Panc1 (cell line): Measurements from ENCODE around the gene CYSRT1. TPM values are rescaled to one million over a fixed set of nuclear protein-coding genes. Genes with fewer than 3 reads are reported as not detected.

ENCODE experiments used
- ATAC-seq: fragments of 200-7000 bp; cut with Tn5 transposase; 2 replicates; pipeline ENCODE4 v1.9.1; 2020; ENCODE audit warnings: mild to moderate bottlenecking, moderate library complexity
- BruUV-seq: library from RNA; stranded (reverse); fragments of 400-500 nt; replicated peaks from 2 replicates; lab custom pipeline; 2021; lab: Mats Ljungman, UMichigan
- CTCF ChIA-PET: fragments of 300-600 bp; sonication (Branson Sonifier 250); formaldehyde crosslinking; loops from one replicate; lab custom pipeline; 2022; ENCODE audit warnings: antibody characterized with exemption; lab: Charles Lee
- POLR2A ChIA-PET: fragments of 300-600 bp; sonication (Branson Sonifier 250); formaldehyde crosslinking; loops from one replicate; lab custom pipeline; 2022; ENCODE audit warnings: antibody characterized with exemption; lab: Charles Lee
- DNase-seq: peaks from one replicate; pipeline ENCODE4 v3.0.0-alpha.2; 2010; ENCODE audit warnings: low read depth, low spot score
- H3K27ac ChIP-seq: 2 replicates; pipeline ENCODE4 v1.5.1; 2011; ENCODE audit warnings: mild to moderate bottlenecking, low read length, inconsistent platforms
- H3K27me3 ChIP-seq: fragments of 200-500 bp; sonication (Bioruptor generic); 2 replicates; pipeline ENCODE4 v1.6.0; 2014; ENCODE audit warnings: low read length, inconsistent platforms; ENCODE audit not compliant: control insufficient read depth, insufficient read depth
- H3K36me3 ChIP-seq: fragments of 200-500 bp; sonication (Bioruptor generic); 2 replicates; pipeline ENCODE4 v1.5.1; 2014; ENCODE audit warnings: inconsistent platforms, mild to moderate bottlenecking, low read length, moderate library complexity; ENCODE audit not compliant: control insufficient read depth, insufficient read depth
- H3K4me1 ChIP-seq: 2 replicates; pipeline ENCODE4 v1.5.1; 2011; ENCODE audit warnings: inconsistent platforms, mild to moderate bottlenecking, low read length, moderate library complexity; ENCODE audit not compliant: control insufficient read depth, insufficient read depth
- H3K4me3 ChIP-seq, 2 experiments: 2 replicates each; pipeline ENCODE4 v1.5.1; 2011 to 2012; ENCODE audit warnings: low read depth in 2 of 2, low read length in 2 of 2, mild to moderate bottlenecking in 2 of 2, inconsistent platforms in 1 of 2, moderate library complexity in 1 of 2
- H3K9me3 ChIP-seq: fragments of 200-500 bp; sonication (Bioruptor generic); 2 replicates; pipeline ENCODE4 v1.5.1; 2014; ENCODE audit warnings: low read depth, mild to moderate bottlenecking, inconsistent platforms, low read length, moderate library complexity; ENCODE audit not compliant: control insufficient read depth, insufficient read depth
- CTCF ChIP-seq: fragments of 450-650 bp; IDR thresholded peaks from 2 replicates; pipeline ENCODE4 v1.5.1; 2017; ENCODE audit warnings: mild to moderate bottlenecking
- POLR2AphosphoS5 ChIP-seq: IDR thresholded peaks from 2 replicates; pipeline ENCODE4 v1.6.1; 2012; ENCODE audit warnings: mild to moderate bottlenecking, low read depth, low read length, moderate library complexity
- SIN3A ChIP-seq: IDR thresholded peaks from 2 replicates; pipeline ENCODE4 v1.6.1; 2012; ENCODE audit warnings: low read depth, mild to moderate bottlenecking, low read length, moderate library complexity, borderline replicate concordance; ENCODE audit not compliant: insufficient read depth
- in situ Hi-C: cut with HindIII; loops from 2 replicates; pipeline ENCODE4 v1.10.0; 2016; ENCODE audit warnings: low sequenced_read_pairs, low pct_unique_long_range_greater_than_20kb
- intact Hi-C: fragments of 100-400 bp; cut with micrococcal nuclease; formaldehyde crosslinking; loops from one replicate; pipeline ENCODE4 v1.10.0; 2022; ENCODE audit not compliant: unreplicated experiment
- total RNA-seq: library from RNA; stranded (reverse); gene quantifications from one replicate; pipeline ENCODE4 v1.2.1, GENCODE V29; 2021; ENCODE audit not compliant: unreplicated experiment

CYSRT1 gene
- total RNA-seq, 1 experiment from 2014 or later: 0.67 TPM

- Histone ChIP-seq H3K27me3 (no peaks in the 10 kb centered on the region), H3K9me3 (no peaks in the 10 kb centered on the region), H3K27ac (no peak overlapping the region), H3K4me1 (peaks cover 29% of the 10 kb centered on the region), H3K4me3 (no peak overlapping the region), H3K36me3 (peaks cover 2% of the 10 kb centered on the region; the same call in 1 of the 2 replicates)
- ChIA-PET CTCF (interaction anchor here (1.5 kb wide), 1 partner anchor 16 kb away, joined by 12 read pairs; no protein-coding TSS in a partner anchor), POLR2A (no interaction called here)
- TF ChIP-seq SIN3A: no peak
- ATAC-seq (no peak), DNase-seq (no peak)
- intact Hi-C loops (no loop called here), in situ Hi-C loops (no loop called here)
- BruUV-seq: no TSS peak
Measured at GRCh38 chr9:137219757-137220316, 5.1 kb upstream of the CYSRT1 start.

DNA sequence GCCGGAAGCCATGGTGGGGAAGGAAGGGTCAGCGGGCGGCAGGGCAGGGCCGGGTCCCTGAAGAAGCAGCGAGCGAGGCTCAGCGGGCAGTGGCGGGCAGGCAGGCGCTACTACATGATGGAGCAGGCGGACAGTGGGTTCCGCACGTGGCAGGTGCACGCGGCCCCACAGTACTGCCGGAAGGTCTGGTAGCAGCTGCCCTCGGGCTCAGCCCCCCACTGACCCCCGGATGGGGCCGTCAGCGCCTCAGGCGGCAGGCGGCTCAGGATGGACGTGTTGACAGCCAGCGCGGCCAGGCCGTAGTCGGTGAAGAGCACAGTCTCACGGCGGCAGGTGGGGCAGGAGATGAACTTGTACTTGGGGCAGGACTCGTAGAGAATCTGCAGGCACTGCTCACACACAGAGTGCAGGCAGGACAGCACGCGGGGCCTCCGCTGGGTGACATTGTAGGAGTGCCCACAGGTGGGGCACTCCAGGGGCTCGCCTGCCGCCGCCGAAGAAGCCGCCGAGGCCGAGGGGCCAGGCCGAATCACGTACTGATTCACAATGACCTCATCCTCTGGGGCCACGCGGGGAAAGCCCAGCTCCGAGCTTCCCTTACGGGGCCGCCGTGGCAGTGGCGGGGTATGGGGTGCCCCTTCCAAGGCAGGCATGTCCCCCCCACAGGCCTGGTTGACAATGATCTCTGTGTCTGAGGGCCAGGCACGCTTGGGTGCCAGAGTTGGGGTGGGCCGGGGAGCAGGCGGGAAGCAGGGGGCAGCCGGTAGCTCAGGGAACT, 4.5 kb upstream of the CYSRT1 start:
- TF ChIP-seq CTCF: no peak
- BruUV-seq: no TSS peak
- Histone ChIP-seq H3K27me3 (no peaks in the 10 kb centered on the region), H3K36me3 (peaks cover 2% of the 10 kb centered on the region; the same call in 1 of the 2 replicates), H3K4me3 (no peak overlapping the region), H3K27ac (peak overlapping the region; percentile 51; the same call in 1 of the 2 replicates), H3K4me1 (peaks cover 29% of the 10 kb centered on the region), H3K9me3 (no peaks in the 10 kb centered on the region)
- ChIA-PET POLR2A (no interaction called here), CTCF (no interaction called here)
- DNase-seq: no peak
- in situ Hi-C loops: no loop called here
- intact Hi-C loops: no loop called here
- ATAC-seq: no peak

GRCh38 chr9:137221095-137221505, 3.9 kb upstream of the CYSRT1 start:
- Histone ChIP-seq H3K27ac (no peak overlapping the region; the same call in 1 of the 2 replicates), H3K4me3 (no peak overlapping the region; a peak in 1 of 4 replicates), H3K36me3 (peaks cover 2% of the 10 kb centered on the region; the same call in 1 of the 2 replicates), H3K9me3 (no peaks in the 10 kb centered on the region), H3K4me1 (peaks cover 29% of the 10 kb centered on the region), H3K27me3 (no peaks in the 10 kb centered on the region)
- ATAC-seq (no peak), DNase-seq (no peak)
- intact Hi-C loops (no loop called here), in situ Hi-C loops (no loop called here)
- TF ChIP-seq POLR2AphosphoS5 (no peak), CTCF (peak; percentile 14; the same call in 1 of the 2 replicates)
- ChIA-PET CTCF (no interaction called here), POLR2A (no interaction called here)
- BruUV-seq: no TSS peak
